NCI-H345 treated with DMSO at 0.1 percent for 48 hours (cell line): ENCODE results near the gene SMPD1.
"Not testable (repeated sequence)": the region's sequence is repeated elsewhere in the genome, so short reads cannot be mapped to it uniquely, and the experiment has no call there.

Experiments used
- DNase-seq: peaks from one replicate; lab custom pipeline; 2025; ENCODE audit not compliant: unreplicated experiment; lab: John Stamatoyannopoulos, UW

The SMPD1 gene

DNA sequence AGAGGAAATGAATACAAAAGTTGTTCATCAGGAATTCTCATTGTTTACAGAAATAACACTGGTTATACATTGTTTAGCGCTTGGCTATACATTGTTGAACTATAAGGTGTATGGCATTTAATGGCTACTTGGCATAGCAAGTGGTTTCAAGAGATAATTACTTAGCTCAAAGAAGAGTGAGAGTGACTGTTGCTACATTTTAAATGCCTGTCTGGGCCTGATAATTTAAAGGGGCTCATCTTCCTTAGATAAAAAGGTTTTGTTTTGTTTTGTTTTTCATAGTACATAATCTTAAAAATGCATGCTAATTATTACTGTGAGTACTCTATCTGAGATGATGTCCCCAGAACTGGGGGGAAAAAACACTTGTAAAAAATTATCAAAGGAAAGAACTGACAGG lies 1.5 kb upstream of the SMPD1 start:
- no peak for DNase-seq

DNA sequence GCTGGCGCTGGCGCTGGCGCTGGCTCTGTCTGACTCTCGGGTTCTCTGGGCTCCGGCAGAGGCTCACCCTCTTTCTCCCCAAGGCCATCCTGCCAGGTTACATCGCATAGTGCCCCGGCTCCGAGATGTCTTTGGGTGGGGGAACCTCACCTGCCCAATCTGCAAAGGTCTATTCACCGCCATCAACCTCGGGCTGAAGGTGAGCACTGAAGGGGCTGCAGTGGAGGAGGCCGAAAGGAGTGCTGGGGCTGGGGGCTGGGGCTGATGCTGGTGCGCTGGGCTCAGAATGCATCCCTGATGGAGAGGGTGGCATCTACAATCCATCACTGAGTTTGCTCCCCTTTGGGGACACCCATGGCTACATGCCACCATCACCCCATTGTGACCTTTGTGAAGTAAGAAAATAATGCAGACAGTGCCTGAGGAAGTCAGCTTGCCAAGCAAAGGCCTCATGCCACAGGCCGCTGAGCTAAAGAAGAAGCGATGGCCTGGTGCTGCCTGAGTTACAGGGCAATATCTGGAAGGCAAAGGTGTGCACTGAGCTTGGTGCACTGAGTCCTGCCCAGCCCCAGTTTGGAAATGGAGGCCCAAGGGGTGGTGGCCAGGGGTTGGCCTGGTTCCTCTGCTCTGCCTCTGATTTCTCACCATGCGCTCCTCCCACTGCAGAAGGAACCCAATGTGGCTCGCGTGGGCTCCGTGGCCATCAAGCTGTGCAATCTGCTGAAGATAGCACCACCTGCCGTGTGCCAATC lies 620 bp downstream of the SMPD1 start:
- no peak for DNase-seq

DNA sequence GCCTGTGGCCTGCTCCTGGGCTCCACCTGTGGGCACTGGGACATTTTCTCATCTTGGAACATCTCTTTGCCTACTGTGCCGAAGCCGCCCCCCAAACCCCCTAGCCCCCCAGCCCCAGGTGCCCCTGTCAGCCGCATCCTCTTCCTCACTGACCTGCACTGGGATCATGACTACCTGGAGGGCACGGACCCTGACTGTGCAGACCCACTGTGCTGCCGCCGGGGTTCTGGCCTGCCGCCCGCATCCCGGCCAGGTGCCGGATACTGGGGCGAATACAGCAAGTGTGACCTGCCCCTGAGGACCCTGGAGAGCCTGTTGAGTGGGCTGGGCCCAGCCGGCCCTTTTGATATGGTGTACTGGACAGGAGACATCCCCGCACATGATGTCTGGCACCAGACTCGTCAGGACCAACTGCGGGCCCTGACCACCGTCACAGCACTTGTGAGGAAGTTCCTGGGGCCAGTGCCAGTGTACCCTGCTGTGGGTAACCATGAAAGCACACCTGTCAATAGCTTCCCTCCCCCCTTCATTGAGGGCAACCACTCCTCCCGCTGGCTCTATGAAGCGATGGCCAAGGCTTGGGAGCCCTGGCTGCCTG lies 1.4 kb downstream of the SMPD1 start:
- DNase-seq = no peak

DNA sequence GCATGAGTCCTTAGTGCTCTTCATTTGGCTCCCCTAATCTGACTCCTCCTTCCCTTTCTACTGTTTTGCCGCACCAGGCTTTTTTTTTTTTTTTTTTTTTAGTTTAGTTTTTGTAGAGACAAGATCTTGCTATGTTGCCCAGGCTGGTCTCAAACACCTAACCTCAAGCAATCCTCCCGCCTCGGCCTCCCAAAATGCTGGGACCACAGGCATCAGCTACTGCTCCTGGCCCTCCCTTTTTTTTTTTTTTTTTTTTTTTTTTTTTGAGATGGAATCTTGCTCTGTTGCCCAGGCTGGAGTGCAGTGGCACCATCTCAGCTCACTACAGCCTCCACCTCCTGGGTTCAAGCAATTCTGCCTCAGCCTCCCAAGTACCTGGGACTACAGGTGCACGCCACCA lies 2.0 kb downstream of the SMPD1 start:
- not testable (repeated sequence) for DNase-seq

DNA sequence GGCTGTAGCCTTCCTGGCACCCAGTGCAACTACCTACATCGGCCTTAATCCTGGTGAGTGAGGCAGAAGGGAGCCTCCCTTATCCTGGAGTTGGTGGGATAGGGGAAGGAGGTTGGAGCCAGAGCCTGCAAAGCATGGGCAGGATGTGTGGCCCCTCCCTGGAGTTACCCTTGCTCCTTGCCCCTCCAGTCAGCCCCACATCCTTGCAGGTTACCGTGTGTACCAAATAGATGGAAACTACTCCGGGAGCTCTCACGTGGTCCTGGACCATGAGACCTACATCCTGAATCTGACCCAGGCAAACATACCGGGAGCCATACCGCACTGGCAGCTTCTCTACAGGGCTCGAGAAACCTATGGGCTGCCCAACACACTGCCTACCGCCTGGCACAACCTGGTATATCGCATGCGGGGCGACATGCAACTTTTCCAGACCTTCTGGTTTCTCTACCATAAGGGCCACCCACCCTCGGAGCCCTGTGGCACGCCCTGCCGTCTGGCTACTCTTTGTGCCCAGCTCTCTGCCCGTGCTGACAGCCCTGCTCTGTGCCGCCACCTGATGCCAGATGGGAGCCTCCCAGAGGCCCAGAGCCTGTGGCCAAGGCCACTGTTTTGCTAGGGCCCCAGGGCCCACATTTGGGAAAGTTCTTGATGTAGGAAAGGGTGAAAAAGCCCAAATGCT lies 3.9 kb downstream of the SMPD1 start:
- DNase-seq = no peak

DNA sequence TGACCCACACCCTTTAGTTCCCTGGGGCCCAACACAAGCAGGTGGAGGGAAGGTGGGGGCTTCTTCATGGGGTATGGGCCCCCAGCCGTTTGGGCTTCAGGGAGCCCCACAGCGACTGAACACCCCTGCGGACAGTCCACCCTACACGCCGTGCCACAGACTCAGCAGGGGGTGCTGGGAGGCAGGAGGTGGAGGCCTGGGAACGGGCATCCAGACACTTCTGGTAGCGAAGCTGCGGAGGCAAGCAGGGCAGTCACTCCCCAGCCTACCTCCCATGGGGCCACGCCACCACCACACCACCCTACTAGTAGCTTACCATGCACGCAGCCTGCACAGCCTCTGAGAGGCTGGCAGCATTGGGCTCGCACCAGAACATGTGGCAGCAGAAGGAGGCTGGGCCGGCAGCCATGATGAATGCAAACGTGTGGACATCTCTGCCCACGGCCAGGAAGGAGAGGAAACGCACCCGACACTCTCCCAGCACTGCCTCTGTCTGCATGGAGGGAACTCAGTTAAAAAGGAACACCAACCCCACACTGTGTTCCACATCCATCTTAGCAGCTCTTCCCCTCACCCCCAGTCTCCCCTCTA lies 5.3 kb downstream of the SMPD1 start:
- no peak for DNase-seq

DNA sequence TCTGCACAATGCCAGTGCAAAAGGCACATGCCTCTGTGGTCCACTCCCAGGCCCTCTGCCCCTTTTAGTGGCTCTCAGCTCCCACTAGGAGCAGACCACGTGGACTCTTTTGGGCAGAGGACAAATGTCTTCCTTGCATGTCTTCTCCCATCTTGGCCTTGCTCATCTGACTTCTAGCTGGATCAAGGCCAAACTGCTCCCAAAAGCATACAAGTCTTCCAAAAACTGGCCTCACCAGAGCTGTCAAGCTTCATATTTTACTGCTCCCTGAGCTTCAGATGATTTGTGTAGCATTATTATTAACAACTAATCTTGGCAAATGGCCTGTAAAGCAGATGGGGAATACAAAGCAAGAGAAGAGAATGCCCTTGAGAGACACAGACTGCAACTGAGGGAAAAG lies 6.9 kb downstream of the SMPD1 start:
- DNase-seq = no peak

DNA sequence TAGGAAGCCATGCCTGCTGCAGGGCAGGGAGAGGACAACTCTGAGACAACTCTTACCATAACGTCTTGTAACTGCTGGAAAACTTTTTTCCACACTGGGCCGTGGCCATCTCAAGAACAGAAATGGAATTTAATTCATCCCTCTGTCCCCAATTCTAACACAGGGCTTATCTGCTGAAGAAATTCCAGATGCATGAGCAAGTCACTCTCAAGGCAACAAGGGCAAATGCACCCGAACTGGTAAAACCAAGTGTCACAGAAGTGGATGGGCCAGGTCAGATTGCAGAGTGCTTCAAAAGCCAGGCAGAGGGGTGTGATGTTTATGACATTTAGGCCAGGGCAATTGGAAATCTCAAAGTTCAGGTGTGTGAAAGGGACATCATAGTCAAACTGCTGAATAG lies 7.4 kb downstream of the SMPD1 start:
- DNase-seq = no peak

DNA sequence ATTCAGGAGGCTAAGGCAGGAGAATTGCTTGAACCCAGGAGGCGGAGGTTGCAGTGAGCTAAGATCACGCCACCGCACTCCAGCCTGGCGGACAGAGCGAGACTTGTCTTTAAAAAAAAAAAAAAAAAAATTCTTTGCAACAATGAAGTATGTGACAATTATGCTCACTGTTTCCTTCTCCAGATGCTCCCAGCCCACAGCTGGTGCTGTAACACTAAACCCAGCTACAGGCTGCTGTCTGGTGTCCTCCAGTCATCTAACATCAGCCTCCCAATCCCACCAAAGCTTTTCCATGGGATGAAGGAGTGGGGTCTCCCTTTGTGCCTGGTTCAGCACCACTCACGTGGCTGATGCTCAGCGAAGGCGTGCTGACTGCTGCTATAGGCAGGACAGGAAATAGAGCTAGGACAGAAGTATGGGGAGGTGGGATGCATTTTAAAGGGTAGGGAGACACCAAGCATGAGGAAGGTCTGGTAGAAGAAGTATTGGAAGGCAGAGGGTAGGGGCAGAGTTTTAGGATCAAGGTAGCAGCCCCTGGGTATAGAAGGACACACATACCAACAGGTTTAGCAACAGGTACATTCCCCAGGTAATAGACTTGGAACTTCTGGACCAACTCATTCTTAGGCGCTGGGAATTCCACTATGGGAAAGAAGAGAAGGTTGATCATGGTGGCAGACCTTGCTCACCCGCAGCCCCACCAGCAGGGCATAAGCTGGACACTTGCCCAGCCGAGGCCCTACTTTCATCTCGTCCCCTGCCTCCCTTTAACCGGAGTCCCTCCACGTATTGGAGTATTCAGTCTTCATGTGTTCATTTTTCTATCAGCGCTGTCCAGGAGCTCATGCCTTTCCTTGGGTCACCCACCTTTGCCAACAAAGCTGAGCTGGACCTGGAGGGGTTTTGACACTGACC lies 10.4 kb downstream of the SMPD1 start:
- no peak for DNase-seq

DNA sequence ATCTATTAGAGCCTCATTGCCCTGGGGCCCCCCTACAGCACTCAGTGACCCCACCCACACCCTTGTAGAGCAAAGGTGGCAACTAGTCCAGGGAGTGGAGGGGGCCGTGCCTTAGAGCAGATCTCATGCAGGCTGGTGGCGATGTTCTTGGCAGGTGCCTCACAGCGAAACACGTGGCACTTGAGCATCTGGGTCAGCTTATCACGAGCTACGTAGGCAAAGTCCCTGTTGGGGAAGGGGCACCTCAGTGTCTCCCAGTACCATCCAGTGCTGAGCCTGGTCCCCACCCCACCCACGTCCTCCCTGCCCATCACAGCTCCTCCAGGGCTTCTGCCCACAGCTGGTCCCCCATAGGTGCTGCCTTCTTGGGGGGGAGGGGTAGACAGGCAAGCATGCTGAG lies 11.2 kb downstream of the SMPD1 start:
- DNase-seq = no peak

DNA sequence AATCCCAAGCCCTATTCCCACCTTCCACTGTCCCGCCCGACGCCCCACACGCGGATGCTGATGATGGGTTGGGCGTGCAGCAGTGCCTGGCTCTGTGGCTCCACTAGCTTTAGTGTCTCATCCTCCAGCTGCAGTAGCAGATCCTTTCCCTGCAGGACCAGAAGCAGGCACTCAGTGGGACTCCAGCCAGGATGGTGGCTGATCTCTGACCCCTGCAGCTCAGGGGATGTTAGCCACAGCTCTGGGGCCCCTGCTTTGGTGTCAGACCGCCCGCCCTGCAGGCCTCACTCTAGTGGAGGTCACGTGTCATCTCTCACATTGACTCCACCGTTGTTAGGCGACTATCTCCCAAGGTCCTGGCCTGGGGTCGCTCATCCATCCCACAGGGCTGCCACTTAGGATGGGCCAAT lies 11.8 kb downstream of the SMPD1 start:
- no peak for DNase-seq

DNA sequence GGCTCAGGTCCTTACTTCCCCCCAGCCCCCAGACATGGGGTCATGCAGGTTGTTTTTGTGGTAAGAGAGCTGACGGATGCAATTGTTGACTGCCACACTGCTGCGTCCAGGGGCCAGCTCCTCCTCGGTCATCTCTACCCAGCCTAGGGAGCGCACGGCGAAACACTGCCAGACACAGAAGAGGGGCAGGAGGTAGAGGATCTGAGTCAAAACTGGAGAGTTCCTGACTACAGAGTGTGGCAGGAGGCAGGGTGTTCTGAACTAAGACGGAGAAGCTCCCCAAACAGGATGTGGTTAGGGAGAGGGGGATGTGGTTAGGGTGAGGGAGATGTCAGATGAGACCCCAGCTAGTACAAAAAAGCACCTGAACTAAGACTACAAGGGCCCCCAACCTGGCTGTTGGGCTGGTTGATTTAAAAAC lies 12.3 kb downstream of the SMPD1 start:
- DNase-seq = no peak

DNA sequence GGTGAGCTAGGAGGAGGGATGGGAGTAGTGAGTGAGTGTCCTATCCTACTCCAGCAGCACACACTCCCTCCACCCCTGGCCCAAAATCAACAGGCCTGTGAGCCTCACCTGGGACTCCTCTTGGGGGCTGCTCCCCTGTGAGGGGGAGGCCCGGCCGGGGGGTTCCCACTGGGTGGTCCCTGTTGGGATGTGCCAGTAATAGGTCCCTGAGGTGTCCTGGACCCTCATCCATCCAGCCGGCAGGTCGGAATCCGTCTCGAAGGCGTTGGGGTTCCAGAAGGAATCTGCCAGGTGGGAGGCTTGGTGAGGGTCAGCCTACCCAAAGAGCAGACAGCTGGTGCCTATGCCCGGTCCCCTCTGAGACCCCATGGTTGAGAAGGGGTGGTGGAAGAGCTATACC lies 13.3 kb downstream of the SMPD1 start:
- no peak for DNase-seq

DNA sequence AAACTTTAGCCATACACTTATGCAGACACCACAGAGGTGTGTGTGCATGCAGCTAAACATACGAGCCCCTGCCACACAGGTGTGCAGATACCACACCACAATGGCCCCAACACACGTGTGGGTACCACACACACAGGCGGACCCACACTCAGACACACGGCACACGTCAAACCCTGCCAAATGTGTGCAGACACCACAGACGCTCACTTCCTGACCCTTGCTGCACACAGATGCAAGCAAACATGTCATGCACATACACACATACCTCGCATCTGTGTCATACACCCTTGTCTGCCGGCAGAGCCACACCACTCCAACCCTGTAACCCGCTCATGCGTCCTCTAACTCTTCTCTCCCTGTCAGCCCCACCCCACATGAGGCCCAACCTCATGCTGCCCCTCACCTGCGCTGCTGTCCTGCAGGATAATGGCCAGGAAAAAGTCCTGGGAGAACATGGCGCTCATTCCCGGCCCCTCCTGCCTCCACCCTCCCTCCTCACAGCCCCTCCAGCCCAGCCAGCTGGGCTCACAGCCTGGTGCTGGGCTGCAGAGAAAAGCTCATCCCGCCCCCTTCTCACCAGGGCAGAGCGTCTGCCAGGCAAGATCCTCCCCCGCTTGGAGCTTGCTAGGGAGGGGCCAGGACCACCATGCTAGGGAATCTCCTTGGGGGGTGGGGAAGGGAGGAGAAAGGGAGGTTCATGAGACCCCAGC lies 14.2 kb downstream of the SMPD1 start:
- no peak for DNase-seq

DNA sequence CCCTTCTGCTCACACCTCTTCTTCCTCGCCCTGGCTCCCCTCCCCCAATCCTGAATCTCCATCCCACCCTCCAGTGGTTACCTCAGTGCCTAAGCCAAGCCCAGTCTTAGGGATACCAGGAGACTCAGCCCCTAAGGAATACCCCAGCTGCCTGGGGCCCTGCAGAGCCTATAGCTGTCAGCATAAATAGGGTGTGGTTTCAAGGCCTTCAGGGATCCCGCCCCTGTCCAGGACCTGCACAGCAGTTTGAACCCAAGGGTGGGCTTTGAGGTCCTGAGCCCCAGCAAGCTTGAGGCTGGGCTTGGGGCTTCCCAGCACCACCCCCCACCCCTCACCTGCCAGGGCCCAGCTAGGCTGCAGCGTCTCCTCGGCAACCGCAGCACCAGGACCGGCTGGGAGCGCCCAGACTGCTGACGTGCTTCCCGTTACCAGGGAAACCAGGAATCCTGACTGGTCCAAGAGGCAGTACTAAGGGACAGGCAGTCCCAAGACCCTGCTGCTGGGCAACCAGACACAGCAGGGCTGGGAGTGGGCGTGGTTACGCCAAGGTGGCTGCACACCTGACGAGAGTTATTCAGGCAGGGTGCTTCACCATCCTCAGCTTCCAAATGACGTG lies 14.9 kb downstream of the SMPD1 start:
- no peak for DNase-seq

DNA sequence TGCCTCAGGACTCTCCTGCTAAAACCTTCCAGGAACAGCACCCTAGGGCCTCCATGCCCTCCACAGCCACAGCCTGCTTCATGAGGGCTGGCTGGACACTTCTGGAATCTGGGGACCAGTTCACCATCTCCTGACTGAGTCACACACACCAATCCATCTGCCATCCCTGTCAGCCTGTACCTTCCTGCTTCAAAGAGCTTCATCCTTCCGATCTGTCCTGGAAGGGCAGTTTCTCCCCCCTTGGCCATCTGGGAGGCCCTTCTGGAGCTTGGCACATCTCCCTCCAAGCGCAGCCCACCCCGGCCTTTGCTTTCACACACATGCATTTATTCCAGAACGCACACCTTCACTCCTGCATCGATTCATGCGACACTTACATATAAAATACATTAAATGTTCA lies 15.6 kb downstream of the SMPD1 start:
- no peak for DNase-seq

DNA sequence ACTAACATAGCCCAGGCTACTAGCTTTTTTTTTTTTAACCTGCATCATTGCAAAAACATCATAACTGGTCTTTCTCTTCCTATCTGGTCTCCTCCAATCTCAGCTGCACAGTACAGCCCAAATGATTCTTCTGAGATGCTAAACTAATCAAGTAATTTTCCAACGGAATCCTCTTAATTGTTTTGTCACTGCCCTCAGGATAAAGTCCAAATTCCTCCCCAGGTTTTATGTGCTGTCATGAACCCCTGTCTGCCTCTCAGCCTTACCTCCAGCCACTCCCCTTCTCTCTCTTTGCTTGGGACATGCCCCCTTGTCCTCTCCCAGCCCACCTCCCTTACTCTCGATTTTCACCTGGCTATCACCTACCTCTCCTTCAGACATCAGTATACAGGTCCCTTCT lies 16.1 kb downstream of the SMPD1 start:
- no peak for DNase-seq

DNA sequence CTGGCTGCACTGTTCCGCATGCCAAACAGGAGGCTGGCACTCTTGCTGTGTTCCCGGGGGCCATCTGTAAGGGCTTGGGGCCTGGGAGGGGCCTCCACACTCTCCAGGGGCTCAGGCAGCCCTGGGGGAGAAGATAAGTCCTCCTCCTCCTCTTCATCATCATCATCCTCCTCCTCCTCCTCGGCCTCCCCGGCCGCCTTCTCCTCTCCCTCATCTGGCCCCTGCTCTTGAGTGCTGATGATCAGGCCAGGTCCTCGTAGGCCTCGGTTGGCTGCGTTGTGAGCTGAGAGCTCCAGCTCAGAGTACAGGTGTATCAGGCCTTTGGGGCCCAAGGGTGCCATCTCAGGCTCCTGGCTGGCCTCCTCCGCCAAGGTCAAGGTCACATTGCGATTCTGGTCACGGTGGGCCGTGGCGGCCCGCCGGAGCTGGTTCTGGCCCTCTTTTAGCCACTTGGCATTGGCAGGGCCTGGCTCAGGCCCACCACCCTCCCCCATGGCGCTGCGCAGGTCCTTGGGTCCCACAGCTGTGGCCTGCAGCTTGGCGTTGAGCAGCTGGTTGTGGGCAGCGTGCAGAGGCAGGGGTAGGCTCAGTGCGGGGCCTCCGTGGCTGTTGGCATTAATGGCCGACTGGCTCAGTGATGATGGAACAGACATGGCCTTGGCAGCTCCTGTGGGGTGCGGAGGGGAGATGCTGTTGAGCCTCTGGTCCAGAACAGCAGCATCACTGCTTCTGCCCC lies 20.6 kb downstream of the SMPD1 start:
- DNase-seq = no peak

DNA sequence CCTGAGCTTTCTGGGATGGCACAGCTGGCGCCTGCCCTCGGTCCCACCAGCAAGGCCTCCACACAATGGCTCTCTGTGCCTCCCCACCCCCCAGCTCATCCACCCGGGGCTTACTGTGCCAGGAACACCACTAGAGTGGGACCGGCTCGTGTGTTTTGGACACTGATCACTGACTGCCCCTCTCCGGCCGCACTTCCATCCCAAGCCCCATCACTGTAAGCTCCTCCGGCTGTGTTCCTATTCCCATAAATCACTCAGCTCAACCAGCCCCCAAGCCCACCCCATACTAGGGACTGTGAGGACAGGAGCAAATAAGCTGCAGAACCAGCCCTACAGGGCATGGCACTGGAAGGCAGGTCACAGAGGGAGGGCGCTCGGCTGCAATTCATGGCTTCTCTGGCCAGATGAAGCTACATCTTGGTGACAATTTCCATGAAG lies 21.3 kb downstream of the SMPD1 start:
- DNase-seq = no peak
